MM.1S (cell line): ENCODE data around the gene UBE3B.

Experiments used
- DNase-seq: peaks from one replicate; pipeline ENCODE4 v3.0.0-alpha.2; 2015
- H2AFZ ChIP-seq: fragments of 300-600 bp; sonication (generic); 2 replicates; pipeline ENCODE4 v1.6.0; 2016; ENCODE audit warnings: antibody characterized with exemption, low read length
- H3F3A ChIP-seq: fragments of 300-600 bp; sonication (generic); 2 replicates; pipeline ENCODE4 v1.6.1; 2016; ENCODE audit warnings: mild to moderate bottlenecking, antibody characterized with exemption, low read length, moderate library complexity, mixed read lengths; ENCODE audit not compliant: insufficient read depth
- H3K27ac ChIP-seq: fragments of 300-600 bp; sonication (generic); 2 replicates; pipeline ENCODE4 v1.5.1; 2016; ENCODE audit warnings: mild to moderate bottlenecking, low read length
- H3K27me3 ChIP-seq: fragments of 300-600 bp; sonication (generic); replicated peaks from 2 replicates; pipeline ENCODE4 v1.6.0; 2016; ENCODE audit warnings: low read length; ENCODE audit not compliant: insufficient read depth
- H3K36me3 ChIP-seq: fragments of 300-600 bp; sonication (generic); replicated peaks from 2 replicates; pipeline ENCODE4 v1.6.1; 2016; ENCODE audit warnings: mild to moderate bottlenecking, low read length, mixed read lengths; ENCODE audit not compliant: insufficient read depth
- H3K4me1 ChIP-seq: fragments of 300-600 bp; sonication (generic); 2 replicates; pipeline ENCODE4 v1.6.1; 2016; ENCODE audit warnings: low read length, mixed read lengths
- H3K4me2 ChIP-seq: fragments of 300-600 bp; sonication (generic); 2 replicates; pipeline ENCODE4 v1.6.0; 2016; ENCODE audit warnings: low read depth, low read length
- H3K4me3 ChIP-seq: fragments of 300-600 bp; sonication (generic); 2 replicates; pipeline ENCODE4 v1.5.1; 2016; ENCODE audit warnings: low read length, mixed read lengths
- H3K79me2 ChIP-seq: fragments of 300-600 bp; sonication (generic); 2 replicates; pipeline ENCODE4 v1.6.1; 2016; ENCODE audit warnings: mixed run types, low read length, mixed read lengths
- H3K9ac ChIP-seq: fragments of 300-600 bp; sonication (generic); 2 replicates; pipeline ENCODE4 v1.6.1; 2016; ENCODE audit warnings: low read length, mixed read lengths
- H3K9me2 ChIP-seq: fragments of 300-600 bp; sonication (generic); replicated peaks from 2 replicates; pipeline ENCODE4 v1.6.1; 2016; ENCODE audit warnings: mild to moderate bottlenecking, low read length, mixed read lengths; ENCODE audit not compliant: insufficient read depth
- H3K9me3 ChIP-seq: fragments of 300-600 bp; sonication (generic); replicated peaks from 2 replicates; pipeline ENCODE4 v1.6.1; 2016; ENCODE audit warnings: mild to moderate bottlenecking, low read length, mixed read lengths; ENCODE audit not compliant: insufficient read depth
- H4K20me1 ChIP-seq: fragments of 300-600 bp; sonication (generic); 2 replicates; pipeline ENCODE4 v1.6.1; 2016; ENCODE audit warnings: mild to moderate bottlenecking, low read length, moderate library complexity, mixed read lengths; ENCODE audit not compliant: insufficient read depth
- CTCF ChIP-seq: fragments of 300-600 bp; sonication (generic); IDR thresholded peaks from 2 replicates; pipeline ENCODE4 v1.5.1; 2016; ENCODE audit warnings: antibody characterized with exemption, low read length, mixed read lengths
- EZH2 ChIP-seq: fragments of 300-600 bp; sonication (generic); optimal IDR thresholded peaks from 2 replicates; pipeline ENCODE3; 2017; ENCODE audit warnings: low read depth, mild to moderate bottlenecking, antibody characterized with exemption, low read length, mixed read lengths
- EZH2phosphoT487 ChIP-seq: fragments of 300-600 bp; sonication (generic); IDR thresholded peaks from 2 replicates; pipeline ENCODE4 v1.6.1; 2018; ENCODE audit warnings: antibody characterized with exemption, low read length

The UBE3B gene

DNA sequence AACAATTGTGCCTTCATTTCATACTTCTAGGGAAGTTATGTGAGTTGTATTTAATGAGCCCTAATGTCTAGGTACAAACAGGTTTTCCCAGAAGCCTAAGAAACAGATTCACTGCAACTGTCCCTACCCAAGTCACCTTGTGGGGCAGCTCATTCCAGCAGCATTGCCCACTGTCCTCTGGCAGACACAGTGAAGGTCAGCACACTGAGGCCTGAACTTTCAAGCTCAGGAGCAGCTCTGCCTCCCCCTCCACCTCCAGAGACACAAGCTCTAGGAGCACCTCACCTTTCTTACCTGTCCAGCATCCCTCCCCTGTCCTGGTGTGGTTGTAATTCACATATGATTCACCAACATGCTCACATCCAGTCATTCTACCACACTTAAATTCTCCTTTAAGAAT, 15.7 kb downstream of the UBE3B start:
- Histone ChIP-seq H3K4me3 (no peak overlapping the region), H3K79me2 (no peaks in the 10 kb centered on the region), H3F3A (no peaks in the 10 kb centered on the region), H3K27me3 (no peaks in the 10 kb centered on the region), H3K4me1 (no peaks in the 10 kb centered on the region), H3K9me3 (no peaks in the 10 kb centered on the region), H3K9me2 (no peaks in the 10 kb centered on the region), H4K20me1 (no peaks in the 10 kb centered on the region), H3K4me2 (no peak overlapping the region), H3K9ac (no peak overlapping the region), H3K36me3 (no peaks in the 10 kb centered on the region), H3K27ac (no peak overlapping the region), H2AFZ (no peak overlapping the region)
- no peak for DNase-seq
- no peak for TF ChIP-seq EZH2phosphoT487
- TF ChIP-seq CTCF, result no peak
- no peak for TF ChIP-seq EZH2

GRCh38 chr12:109493938-109494337, 16.5 kb downstream of the UBE3B start:
- H3K4me1 ChIP-seq, result no peaks in the 10 kb centered on the region
- H3K9ac ChIP-seq, result no peak overlapping the region
- TF ChIP-seq EZH2phosphoT487 (no peak), EZH2 (no peak), CTCF (no peak)
- no peak overlapping the region for H3K27ac ChIP-seq
- H2AFZ ChIP-seq, result no peak overlapping the region
- no peaks in the 10 kb centered on the region for H3K79me2 ChIP-seq
- no peaks in the 10 kb centered on the region for H3F3A ChIP-seq
- DNase-seq, result no peak
- no peaks in the 10 kb centered on the region for H3K27me3 ChIP-seq
- H3K9me2 ChIP-seq, result no peaks in the 10 kb centered on the region
- H4K20me1 ChIP-seq, result no peaks in the 10 kb centered on the region
- no peaks in the 10 kb centered on the region for H3K9me3 ChIP-seq
- H3K4me2 ChIP-seq, result no peak overlapping the region
- no peak overlapping the region for H3K4me3 ChIP-seq
- no peaks in the 10 kb centered on the region for H3K36me3 ChIP-seq

DNA sequence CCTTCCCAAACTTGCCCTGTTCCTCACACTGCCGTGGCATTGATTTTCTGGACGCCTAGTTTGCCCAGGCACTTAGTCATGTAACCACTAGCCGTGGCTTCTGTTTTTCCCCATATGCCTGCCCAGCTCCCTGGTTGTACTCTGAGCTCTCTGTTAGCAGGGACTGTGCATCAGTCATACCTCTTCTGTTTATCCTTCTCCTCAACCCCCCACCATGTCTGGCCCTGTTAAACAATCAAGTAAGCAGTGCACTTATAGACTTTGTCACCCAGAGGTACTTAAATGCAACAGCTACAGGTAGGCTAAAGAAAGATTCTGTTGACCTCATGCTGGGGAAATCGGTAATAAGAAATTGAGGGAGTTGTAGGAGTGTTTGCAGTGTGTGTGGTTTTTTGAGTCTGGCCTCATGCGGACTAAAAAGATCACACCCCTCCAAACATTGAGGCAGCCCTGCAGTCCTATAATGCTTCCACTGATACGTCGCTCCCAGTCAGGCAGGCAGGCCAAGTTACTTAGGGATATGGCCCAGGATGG, 17.0 kb downstream of the UBE3B start:
- Histone ChIP-seq H3K79me2 (no peaks in the 10 kb centered on the region), H3K27ac (no peak overlapping the region), H3K9me3 (no peaks in the 10 kb centered on the region), H3K9ac (no peak overlapping the region), H4K20me1 (no peaks in the 10 kb centered on the region), H3F3A (no peaks in the 10 kb centered on the region), H3K9me2 (no peaks in the 10 kb centered on the region), H3K4me3 (no peak overlapping the region), H3K4me2 (no peak overlapping the region), H3K27me3 (no peaks in the 10 kb centered on the region), H2AFZ (no peak overlapping the region), H3K4me1 (no peaks in the 10 kb centered on the region), H3K36me3 (no peaks in the 10 kb centered on the region)
- DNase-seq, result no peak
- TF ChIP-seq EZH2phosphoT487 (no peak), EZH2 (no peak)

- Histone ChIP-seq H3K9me3 (no peaks in the 10 kb centered on the region), H3K27ac (no peak overlapping the region), H3F3A (no peaks in the 10 kb centered on the region), H3K9me2 (no peaks in the 10 kb centered on the region), H3K79me2 (no peaks in the 10 kb centered on the region), H3K4me2 (no peak overlapping the region), H3K4me1 (no peaks in the 10 kb centered on the region), H2AFZ (no peak overlapping the region), H3K27me3 (no peaks in the 10 kb centered on the region), H3K36me3 (no peaks in the 10 kb centered on the region), H4K20me1 (no peaks in the 10 kb centered on the region), H3K9ac (no peak overlapping the region), H3K4me3 (no peak overlapping the region)
- TF ChIP-seq EZH2 (no peak), EZH2phosphoT487 (no peak), CTCF (no peak)
- no peak for DNase-seq
Observed at GRCh38 chr12:109495012-109495411, 17.6 kb downstream of the UBE3B start.
